NCI-H2171 (cell line): Measurements from ENCODE around the gene ST7L.
"Not testable (repeated sequence)": the region's sequence is repeated elsewhere in the genome, so short reads cannot be mapped to it uniquely, and the experiment has no call there.

Experiments
- DNase-seq: peaks from one replicate; lab custom pipeline; 2025; lab: John Stamatoyannopoulos, UW

The ST7L gene

GRCh38 chr1:112492076-112492475 is 126.9 kb downstream of the ST7L start:
- no peak for DNase-seq

- DNase-seq, result no peak
Measured at GRCh38 chr1:112488141-112488540, 130.8 kb downstream of the ST7L start.

- DNase-seq, result not testable (repeated sequence)
Measured at GRCh38 chr1:112487686-112488085, 131.3 kb downstream of the ST7L start.

- DNase-seq, result not testable (repeated sequence)
Measured at GRCh38 chr1:112486063-112486462, 132.9 kb downstream of the ST7L start.

- DNase-seq, result no peak
Measured at GRCh38 chr1:112478314-112478713, 140.6 kb downstream of the ST7L start.

GRCh38 chr1:112477550-112477949 is 141.4 kb downstream of the ST7L start:
- DNase-seq, result no peak
